GM23338 (cell line): ENCODE measurements around the gene KIAA1614. TPM values are rescaled to one million over a fixed set of nuclear protein-coding genes. Genes with fewer than 3 reads are reported as not detected.

ENCODE experiments used
- ATAC-seq: fragments of 200-7000 bp; cut with Tn5 transposase; 3 replicates; pipeline ENCODE4 v1.9.1; 2020
- DNase-seq: peaks from one replicate; pipeline ENCODE4 v3.0.0-alpha.2; 2015; ENCODE audit warnings: low spot score
- H2AFZ ChIP-seq: fragments of 200-600 bp; sonication (generic); 2 replicates; pipeline ENCODE4 v1.8.0; 2016; ENCODE audit warnings: antibody characterized with exemption, mild to moderate bottlenecking, moderate library complexity
- H3F3A ChIP-seq: fragments of 200-600 bp; sonication (generic); replicated peaks from 2 replicates; pipeline ENCODE4 v1.8.0; 2017; ENCODE audit warnings: antibody characterized with exemption, mixed run types, low read depth
- H3K27ac ChIP-seq: fragments of 200-600 bp; sonication (generic); 2 replicates; pipeline ENCODE4 v1.6.1; 2016; ENCODE audit warnings: low read depth
- H3K27me3 ChIP-seq: fragments of 200-600 bp; sonication (generic); 2 replicates; pipeline ENCODE4 v1.8.0; 2016; ENCODE audit warnings: mild to moderate bottlenecking, mixed run types, moderate library complexity; ENCODE audit not compliant: insufficient read depth
- H3K36me3 ChIP-seq: fragments of 200-600 bp; sonication (generic); 2 replicates; pipeline ENCODE4 v1.8.0; 2016; ENCODE audit warnings: mild to moderate bottlenecking; ENCODE audit not compliant: insufficient read depth
- H3K4me1 ChIP-seq: fragments of 200-600 bp; sonication (generic); 2 replicates; pipeline ENCODE4 v1.8.0; 2016; ENCODE audit warnings: mild to moderate bottlenecking, moderate library complexity; ENCODE audit not compliant: insufficient read depth
- H3K4me2 ChIP-seq: fragments of 200-600 bp; sonication (generic); 2 replicates; pipeline ENCODE4 v1.7.1; 2017; ENCODE audit warnings: mixed run types
- H3K4me3 ChIP-seq: fragments of 200-600 bp; sonication (generic); 2 replicates; pipeline ENCODE4 v1.6.1; 2016; ENCODE audit warnings: mixed run types
- H3K79me2 ChIP-seq: fragments of 200-600 bp; sonication (generic); replicated peaks from 2 replicates; pipeline ENCODE4 v1.8.0; 2017; ENCODE audit warnings: mild to moderate bottlenecking; ENCODE audit not compliant: insufficient read depth
- H3K9me2 ChIP-seq: fragments of 200-600 bp; sonication (generic); 2 replicates; pipeline ENCODE4 v1.8.0; 2017; ENCODE audit not compliant: insufficient read depth
- H4K20me1 ChIP-seq: fragments of 200-600 bp; sonication (generic); replicated peaks from 2 replicates; pipeline ENCODE4 v1.8.0; 2017; ENCODE audit warnings: mild to moderate bottlenecking; ENCODE audit not compliant: insufficient read depth
- H3K27ac Mint-ChIP-seq: 2 replicates; pipeline ENCODE4 v1.8.0; 2020; ENCODE audit warnings: inconsistent platforms, mild to moderate bottlenecking, moderate library complexity, mixed read lengths
- H3K27me3 Mint-ChIP-seq: 3 replicates; pipeline ENCODE4 v1.8.0; 2022; ENCODE audit warnings: low read depth, mild to moderate bottlenecking, moderate library complexity, mixed read lengths, inconsistent platforms; ENCODE audit not compliant: insufficient read depth, poor library complexity
- H3K36me3 Mint-ChIP-seq: 3 replicates; pipeline ENCODE4 v1.8.0; 2021; ENCODE audit warnings: low read depth, mild to moderate bottlenecking, inconsistent platforms, moderate library complexity, mixed read lengths
- H3K4me1 Mint-ChIP-seq: 3 replicates; pipeline ENCODE4 v1.8.0; 2020; ENCODE audit warnings: mild to moderate bottlenecking, inconsistent platforms, mixed read lengths
- H3K4me3 Mint-ChIP-seq: 3 replicates; pipeline ENCODE4 v1.8.0; 2021; ENCODE audit warnings: moderate library complexity, mild to moderate bottlenecking, inconsistent platforms, mixed read lengths
- H3K9me3 Mint-ChIP-seq: 3 replicates; pipeline ENCODE4 v1.8.0; 2020; ENCODE audit warnings: moderate library complexity, mild to moderate bottlenecking, inconsistent platforms, mixed read lengths
- CREB1 ChIP-seq: fragments of 250-450 bp; sonication (Bioruptor Pico); IDR thresholded peaks from 2 replicates; pipeline ENCODE4 v1.5.0; 2020; ENCODE audit warnings: low read depth, mild to moderate bottlenecking, moderate library complexity
- EZH2 ChIP-seq: fragments of 200-600 bp; sonication (generic); IDR thresholded peaks from one replicate; pipeline ENCODE4 v1.8.0; 2017; ENCODE audit warnings: antibody characterized with exemption, mild to moderate bottlenecking, low read depth; ENCODE audit not compliant: unreplicated experiment
- EZH2phosphoT487 ChIP-seq: fragments of 200-600 bp; sonication (generic); IDR thresholded peaks from one replicate; pipeline ENCODE4 v1.8.1; 2018; ENCODE audit warnings: antibody characterized with exemption; ENCODE audit not compliant: unreplicated experiment
- JUNB ChIP-seq: IDR thresholded peaks from one replicate; pipeline ENCODE4 v1.6.1; 2016; ENCODE audit warnings: antibody characterized with exemption; ENCODE audit not compliant: unreplicated experiment
- NANOG ChIP-seq: IDR thresholded peaks from 2 replicates; pipeline ENCODE4 v1.6.1; 2016; ENCODE audit warnings: antibody characterized with exemption, borderline replicate concordance
- POLR2AphosphoS5 ChIP-seq: IDR thresholded peaks from 2 replicates; pipeline ENCODE4 v1.6.1; 2016; ENCODE audit warnings: antibody characterized with exemption, low read depth
- STAT1 ChIP-seq: IDR thresholded peaks from one replicate; pipeline ENCODE4 v1.6.1; 2016; ENCODE audit warnings: antibody characterized with exemption; ENCODE audit not compliant: unreplicated experiment
- ZNF114 ChIP-seq: fragments of 250-450 bp; sonication (Bioruptor Pico); IDR thresholded peaks from 2 replicates; pipeline ENCODE4 v1.5.0; 2020; ENCODE audit warnings: mild to moderate bottlenecking, moderate library complexity
- ZNF331 ChIP-seq: fragments of 250-450 bp; sonication (Bioruptor Pico); IDR thresholded peaks from 2 replicates; pipeline ENCODE4 v1.5.0; 2020; ENCODE audit warnings: low read depth, mild to moderate bottlenecking, moderate library complexity
- polyA plus RNA-seq: library from polyadenylated mRNA; unstranded; fragments of >200 nt; fragmentation: Nextera tagmentation; extraction: Ambion mirVana; gene quantifications from 2 replicates; pipeline ENCODE4 v1.2.1, GENCODE V29; 2016
- total RNA-seq: library from RNA; depleted of rRNA; stranded (reverse); fragments of >200 nt; shearing (Covaris generic); gene quantifications from 2 replicates; pipeline ENCODE4 v1.2.3, GENCODE V29; 2014
- TF ChIP-seq, protein P1 (sequence below): IDR thresholded peaks from one replicate; pipeline ENCODE4 v1.6.1; 2018; ENCODE audit warnings: antibody characterized with exemption; ENCODE audit not compliant: unreplicated experiment
- TF ChIP-seq, protein P2 (sequence below): IDR thresholded peaks from 2 replicates; pipeline ENCODE4 v1.6.1; 2016; ENCODE audit warnings: antibody characterized with exemption
- TF ChIP-seq, protein P3 (sequence below): fragments of 250-450 bp; sonication (Bioruptor Pico); IDR thresholded peaks from 2 replicates; pipeline ENCODE4 v1.5.0; 2020; ENCODE audit warnings: mild to moderate bottlenecking, moderate library complexity
- TF ChIP-seq, protein P4 (sequence below), 2 experiments: fragments of 200-600 bp in 1 of 2; sonication (generic) in 1 of 2; conservative IDR thresholded peaks; 2 replicates each; pipeline versions ENCODE4 v1.5.1 to v1.6.1; 2016 to 2017; ENCODE audit warnings: antibody characterized with exemption in 2 of 2, low read depth in 2 of 2, mild to moderate bottlenecking in 2 of 2, moderate library complexity in 1 of 2

Gene KIAA1614
- total and polyA plus RNA-seq, 2 experiments from 2014 or later, result 1.1 to 1.8 TPM

DNA sequence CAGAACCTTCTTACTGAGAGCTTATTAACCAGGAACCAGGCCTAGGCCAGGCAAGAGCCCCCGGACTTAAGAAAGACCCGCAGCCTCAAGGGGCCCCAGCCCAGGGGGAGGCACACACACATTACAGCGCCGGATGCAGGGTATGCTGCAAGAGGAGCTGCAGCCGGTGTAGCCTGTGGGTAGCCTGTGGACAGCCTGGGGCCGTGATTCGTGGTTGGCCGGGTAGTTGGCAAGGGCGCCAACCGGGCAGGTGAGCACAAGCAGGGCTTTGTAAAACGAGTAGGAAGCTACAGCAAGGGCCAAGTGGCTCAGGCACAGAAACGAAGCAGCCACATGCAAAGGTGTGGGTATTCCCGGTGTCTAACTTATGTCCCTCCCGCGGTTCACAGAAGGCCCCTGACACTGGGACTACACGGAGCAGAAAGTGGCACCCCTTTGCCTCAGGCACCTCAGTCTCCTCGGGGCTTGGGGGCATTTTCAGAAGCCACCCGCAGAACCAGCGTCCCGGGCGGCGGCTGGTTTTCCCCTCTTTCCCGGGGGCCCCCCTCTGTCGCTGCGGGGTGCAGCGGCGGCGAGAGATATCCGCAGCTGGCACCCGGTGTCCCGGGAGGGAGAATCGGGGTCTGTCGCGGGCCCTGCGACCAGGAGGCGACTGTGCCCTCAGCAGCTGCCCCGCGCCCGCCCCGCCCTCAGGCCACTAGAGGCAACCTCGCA lies 40.8 kb downstream of the KIAA1614 start:
- peaks cover 6% of the 10 kb centered on the region; the same call in 1 of the 2 replicates for H3F3A ChIP-seq
- H3K79me2 ChIP-seq, result no peaks in the 10 kb centered on the region
- no peaks in the 10 kb centered on the region for H3K9me2 ChIP-seq
- Mint-ChIP-seq H3K4me1 (peaks cover 37% of the 10 kb centered on the region), H3K27ac (no peak overlapping the region), H3K9me3 (0 out of 3 replicates have a peak, but pooled peaks cover 1% of the 10 kb centered on the region), H3K27me3 (peaks cover 8% of the 10 kb centered on the region), H3K4me3 (peak overlapping the region; percentile 56; the same call in 2 of the 3 replicates), H3K36me3 (peaks cover 12% of the 10 kb centered on the region)
- TF ChIP-seq ZNF114 (CRISPR knock-in tag) (no peak), NANOG (no peak), ZNF331 (no peak), EZH2 (no peak), CREB1 (CRISPR knock-in tag) (no peak), POLR2AphosphoS5 (no peak), JUNB (no peak), STAT1 (no peak), EZH2phosphoT487 (no peak)
- TF ChIP-seq, protein P1, sequence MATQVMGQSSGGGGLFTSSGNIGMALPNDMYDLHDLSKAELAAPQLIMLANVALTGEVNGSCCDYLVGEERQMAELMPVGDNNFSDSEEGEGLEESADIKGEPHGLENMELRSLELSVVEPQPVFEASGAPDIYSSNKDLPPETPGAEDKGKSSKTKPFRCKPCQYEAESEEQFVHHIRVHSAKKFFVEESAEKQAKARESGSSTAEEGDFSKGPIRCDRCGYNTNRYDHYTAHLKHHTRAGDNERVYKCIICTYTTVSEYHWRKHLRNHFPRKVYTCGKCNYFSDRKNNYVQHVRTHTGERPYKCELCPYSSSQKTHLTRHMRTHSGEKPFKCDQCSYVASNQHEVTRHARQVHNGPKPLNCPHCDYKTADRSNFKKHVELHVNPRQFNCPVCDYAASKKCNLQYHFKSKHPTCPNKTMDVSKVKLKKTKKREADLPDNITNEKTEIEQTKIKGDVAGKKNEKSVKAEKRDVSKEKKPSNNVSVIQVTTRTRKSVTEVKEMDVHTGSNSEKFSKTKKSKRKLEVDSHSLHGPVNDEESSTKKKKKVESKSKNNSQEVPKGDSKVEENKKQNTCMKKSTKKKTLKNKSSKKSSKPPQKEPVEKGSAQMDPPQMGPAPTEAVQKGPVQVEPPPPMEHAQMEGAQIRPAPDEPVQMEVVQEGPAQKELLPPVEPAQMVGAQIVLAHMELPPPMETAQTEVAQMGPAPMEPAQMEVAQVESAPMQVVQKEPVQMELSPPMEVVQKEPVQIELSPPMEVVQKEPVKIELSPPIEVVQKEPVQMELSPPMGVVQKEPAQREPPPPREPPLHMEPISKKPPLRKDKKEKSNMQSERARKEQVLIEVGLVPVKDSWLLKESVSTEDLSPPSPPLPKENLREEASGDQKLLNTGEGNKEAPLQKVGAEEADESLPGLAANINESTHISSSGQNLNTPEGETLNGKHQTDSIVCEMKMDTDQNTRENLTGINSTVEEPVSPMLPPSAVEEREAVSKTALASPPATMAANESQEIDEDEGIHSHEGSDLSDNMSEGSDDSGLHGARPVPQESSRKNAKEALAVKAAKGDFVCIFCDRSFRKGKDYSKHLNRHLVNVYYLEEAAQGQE, result no peak
- TF ChIP-seq, protein P2, sequence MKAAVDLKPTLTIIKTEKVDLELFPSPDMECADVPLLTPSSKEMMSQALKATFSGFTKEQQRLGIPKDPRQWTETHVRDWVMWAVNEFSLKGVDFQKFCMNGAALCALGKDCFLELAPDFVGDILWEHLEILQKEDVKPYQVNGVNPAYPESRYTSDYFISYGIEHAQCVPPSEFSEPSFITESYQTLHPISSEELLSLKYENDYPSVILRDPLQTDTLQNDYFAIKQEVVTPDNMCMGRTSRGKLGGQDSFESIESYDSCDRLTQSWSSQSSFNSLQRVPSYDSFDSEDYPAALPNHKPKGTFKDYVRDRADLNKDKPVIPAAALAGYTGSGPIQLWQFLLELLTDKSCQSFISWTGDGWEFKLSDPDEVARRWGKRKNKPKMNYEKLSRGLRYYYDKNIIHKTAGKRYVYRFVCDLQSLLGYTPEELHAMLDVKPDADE, result no peak
- TF ChIP-seq, protein P3, sequence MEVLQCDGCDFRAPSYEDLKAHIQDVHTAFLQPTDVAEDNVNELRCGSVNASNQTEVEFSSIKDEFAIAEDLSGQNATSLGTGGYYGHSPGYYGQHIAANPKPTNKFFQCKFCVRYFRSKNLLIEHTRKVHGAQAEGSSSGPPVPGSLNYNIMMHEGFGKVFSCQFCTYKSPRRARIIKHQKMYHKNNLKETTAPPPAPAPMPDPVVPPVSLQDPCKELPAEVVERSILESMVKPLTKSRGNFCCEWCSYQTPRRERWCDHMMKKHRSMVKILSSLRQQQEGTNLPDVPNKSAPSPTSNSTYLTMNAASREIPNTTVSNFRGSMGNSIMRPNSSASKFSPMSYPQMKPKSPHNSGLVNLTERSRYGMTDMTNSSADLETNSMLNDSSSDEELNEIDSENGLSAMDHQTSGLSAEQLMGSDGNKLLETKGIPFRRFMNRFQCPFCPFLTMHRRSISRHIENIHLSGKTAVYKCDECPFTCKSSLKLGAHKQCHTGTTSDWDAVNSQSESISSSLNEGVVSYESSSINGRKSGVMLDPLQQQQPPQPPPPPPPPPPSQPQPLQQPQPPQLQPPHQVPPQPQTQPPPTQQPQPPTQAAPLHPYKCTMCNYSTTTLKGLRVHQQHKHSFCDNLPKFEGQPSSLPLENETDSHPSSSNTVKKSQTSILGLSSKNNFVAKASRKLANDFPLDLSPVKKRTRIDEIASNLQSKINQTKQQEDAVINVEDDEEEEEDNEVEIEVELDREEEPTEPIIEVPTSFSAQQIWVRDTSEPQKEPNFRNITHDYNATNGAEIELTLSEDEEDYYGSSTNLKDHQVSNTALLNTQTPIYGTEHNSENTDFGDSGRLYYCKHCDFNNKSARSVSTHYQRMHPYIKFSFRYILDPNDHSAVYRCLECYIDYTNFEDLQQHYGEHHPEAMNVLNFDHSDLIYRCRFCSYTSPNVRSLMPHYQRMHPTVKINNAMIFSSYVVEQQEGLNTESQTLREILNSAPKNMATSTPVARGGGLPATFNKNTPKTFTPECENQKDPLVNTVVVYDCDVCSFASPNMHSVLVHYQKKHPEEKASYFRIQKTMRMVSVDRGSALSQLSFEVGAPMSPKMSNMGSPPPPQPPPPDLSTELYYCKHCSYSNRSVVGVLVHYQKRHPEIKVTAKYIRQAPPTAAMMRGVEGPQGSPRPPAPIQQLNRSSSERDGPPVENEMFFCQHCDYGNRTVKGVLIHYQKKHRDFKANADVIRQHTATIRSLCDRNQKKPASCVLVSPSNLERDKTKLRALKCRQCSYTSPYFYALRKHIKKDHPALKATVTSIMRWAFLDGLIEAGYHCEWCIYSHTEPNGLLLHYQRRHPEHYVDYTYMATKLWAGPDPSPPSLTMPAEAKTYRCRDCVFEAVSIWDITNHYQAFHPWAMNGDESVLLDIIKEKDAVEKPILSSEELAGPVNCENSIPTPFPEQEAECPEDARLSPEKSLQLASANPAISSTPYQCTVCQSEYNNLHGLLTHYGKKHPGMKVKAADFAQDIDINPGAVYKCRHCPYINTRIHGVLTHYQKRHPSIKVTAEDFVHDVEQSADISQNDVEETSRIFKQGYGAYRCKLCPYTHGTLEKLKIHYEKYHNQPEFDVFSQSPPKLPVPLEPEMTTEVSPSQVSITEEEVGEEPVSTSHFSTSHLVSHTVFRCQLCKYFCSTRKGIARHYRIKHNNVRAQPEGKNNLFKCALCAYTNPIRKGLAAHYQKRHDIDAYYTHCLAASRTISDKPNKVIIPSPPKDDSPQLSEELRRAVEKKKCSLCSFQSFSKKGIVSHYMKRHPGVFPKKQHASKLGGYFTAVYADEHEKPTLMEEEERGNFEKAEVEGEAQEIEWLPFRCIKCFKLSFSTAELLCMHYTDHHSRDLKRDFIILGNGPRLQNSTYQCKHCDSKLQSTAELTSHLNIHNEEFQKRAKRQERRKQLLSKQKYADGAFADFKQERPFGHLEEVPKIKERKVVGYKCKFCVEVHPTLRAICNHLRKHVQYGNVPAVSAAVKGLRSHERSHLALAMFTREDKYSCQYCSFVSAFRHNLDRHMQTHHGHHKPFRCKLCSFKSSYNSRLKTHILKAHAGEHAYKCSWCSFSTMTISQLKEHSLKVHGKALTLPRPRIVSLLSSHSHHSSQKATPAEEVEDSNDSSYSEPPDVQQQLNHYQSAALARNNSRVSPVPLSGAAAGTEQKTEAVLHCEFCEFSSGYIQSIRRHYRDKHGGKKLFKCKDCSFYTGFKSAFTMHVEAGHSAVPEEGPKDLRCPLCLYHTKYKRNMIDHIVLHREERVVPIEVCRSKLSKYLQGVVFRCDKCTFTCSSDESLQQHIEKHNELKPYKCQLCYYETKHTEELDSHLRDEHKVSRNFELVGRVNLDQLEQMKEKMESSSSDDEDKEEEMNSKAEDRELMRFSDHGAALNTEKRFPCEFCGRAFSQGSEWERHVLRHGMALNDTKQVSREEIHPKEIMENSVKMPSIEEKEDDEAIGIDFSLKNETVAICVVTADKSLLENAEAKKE (CRISPR knock-in tag), result no peak
- TF ChIP-seq, protein P4, sequence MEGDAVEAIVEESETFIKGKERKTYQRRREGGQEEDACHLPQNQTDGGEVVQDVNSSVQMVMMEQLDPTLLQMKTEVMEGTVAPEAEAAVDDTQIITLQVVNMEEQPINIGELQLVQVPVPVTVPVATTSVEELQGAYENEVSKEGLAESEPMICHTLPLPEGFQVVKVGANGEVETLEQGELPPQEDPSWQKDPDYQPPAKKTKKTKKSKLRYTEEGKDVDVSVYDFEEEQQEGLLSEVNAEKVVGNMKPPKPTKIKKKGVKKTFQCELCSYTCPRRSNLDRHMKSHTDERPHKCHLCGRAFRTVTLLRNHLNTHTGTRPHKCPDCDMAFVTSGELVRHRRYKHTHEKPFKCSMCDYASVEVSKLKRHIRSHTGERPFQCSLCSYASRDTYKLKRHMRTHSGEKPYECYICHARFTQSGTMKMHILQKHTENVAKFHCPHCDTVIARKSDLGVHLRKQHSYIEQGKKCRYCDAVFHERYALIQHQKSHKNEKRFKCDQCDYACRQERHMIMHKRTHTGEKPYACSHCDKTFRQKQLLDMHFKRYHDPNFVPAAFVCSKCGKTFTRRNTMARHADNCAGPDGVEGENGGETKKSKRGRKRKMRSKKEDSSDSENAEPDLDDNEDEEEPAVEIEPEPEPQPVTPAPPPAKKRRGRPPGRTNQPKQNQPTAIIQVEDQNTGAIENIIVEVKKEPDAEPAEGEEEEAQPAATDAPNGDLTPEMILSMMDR (conservative IDR thresholded peaks at IDR 0.05; ENCODE audit: low read depth in 2 of 2), result no peak
- H4K20me1 ChIP-seq, result no peaks in the 10 kb centered on the region; the same call in 1 of the 2 replicates
- peak overlapping the region; percentile 78 for H3K4me2 ChIP-seq
- peak; percentile 6 for ATAC-seq
- H3K27ac ChIP-seq, result no peak overlapping the region
- H3K27me3 ChIP-seq, result no peaks in the 10 kb centered on the region
- DNase-seq, result peak; percentile 41
- no peak overlapping the region for H2AFZ ChIP-seq
- H3K4me3 ChIP-seq, result peak overlapping the region; percentile 56
- peaks cover 3% of the 10 kb centered on the region for H3K4me1 ChIP-seq
- H3K36me3 ChIP-seq, result no peaks in the 10 kb centered on the region
